ENCODE measurements around the gene CDC42BPA.
A peak's percentile ranks its signal among the peaks of the same experiment; 100 is the strongest.
"Not testable (repeated sequence)": the region's sequence is repeated elsewhere in the genome, so short reads cannot be mapped to it uniquely, and the experiment has no call there.

CDC42BPA gene, protein sequence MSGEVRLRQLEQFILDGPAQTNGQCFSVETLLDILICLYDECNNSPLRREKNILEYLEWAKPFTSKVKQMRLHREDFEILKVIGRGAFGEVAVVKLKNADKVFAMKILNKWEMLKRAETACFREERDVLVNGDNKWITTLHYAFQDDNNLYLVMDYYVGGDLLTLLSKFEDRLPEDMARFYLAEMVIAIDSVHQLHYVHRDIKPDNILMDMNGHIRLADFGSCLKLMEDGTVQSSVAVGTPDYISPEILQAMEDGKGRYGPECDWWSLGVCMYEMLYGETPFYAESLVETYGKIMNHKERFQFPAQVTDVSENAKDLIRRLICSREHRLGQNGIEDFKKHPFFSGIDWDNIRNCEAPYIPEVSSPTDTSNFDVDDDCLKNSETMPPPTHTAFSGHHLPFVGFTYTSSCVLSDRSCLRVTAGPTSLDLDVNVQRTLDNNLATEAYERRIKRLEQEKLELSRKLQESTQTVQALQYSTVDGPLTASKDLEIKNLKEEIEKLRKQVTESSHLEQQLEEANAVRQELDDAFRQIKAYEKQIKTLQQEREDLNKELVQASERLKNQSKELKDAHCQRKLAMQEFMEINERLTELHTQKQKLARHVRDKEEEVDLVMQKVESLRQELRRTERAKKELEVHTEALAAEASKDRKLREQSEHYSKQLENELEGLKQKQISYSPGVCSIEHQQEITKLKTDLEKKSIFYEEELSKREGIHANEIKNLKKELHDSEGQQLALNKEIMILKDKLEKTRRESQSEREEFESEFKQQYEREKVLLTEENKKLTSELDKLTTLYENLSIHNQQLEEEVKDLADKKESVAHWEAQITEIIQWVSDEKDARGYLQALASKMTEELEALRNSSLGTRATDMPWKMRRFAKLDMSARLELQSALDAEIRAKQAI (N-terminal part only)

DNA sequence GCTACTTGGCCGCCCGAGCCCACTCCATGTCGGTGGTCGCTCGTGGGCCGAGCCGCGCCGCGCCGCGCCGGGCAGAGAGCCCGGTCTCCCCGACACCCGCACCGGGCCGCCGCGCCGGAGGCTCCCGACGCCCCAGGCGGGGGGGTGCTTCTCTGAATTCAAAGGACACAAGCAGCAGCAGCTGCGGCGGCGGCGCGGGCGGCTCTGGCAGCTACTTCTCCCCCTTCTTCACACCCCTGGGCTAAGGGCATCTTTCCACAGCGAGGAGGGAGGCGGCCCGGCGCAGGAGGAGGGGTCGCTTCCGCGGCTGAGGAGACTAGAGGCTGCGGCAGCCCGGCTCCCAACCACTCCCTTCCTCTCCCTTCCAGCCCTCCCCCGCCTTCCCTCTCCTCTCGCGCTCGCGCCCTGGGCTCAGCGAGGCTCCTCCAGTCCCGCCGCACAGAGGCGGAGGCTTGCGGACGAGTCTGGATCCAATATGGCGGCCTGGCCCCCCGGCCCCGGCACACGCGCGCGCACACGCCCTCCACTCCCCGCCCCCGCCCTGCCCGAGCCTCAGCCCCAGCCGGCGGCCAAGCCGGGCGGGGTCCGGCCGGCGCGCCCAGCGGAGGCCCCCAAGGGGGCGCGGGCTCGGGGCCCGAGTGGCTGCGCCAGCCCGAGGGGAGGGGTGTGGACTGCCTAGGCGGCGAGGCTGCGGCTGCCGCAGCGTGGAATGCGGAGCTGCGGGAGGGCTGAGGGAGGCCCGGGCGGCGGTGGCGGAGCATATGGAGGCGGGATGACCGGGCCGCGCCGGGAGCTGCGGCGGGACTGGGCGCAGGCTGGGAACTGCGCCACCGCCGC lies at the start of gene CDC42BPA:
CDC42BPA (minus strand) TSS at position 477 of the 837 bp plus-strand sequence. CDS start 1,310 bp downstream, outside the sequence.
- peak; percentile 76 for DNase-seq (ENCODE audit: low spot score)

DNA sequence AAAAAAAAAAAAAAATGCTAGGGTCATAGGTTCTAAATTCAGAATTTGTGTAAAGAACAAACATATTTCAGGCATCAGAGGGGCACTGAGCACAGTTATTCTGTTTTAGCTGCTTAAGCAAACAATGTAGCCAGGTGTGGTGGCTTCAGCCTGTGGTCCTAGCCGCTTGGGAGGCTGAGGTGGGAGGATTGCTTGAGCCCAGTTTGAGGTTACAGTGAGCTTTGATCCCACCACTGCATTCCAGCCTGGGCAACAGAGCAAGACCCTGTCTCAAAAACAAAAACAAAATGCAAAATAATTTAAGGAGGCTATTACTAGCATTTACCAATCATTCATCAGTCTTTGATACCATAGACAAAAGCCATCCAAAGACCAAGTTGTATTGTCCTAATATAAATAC lies 49.7 kb upstream of the CDC42BPA start:
- no peak for DNase-seq (ENCODE audit: low spot score)

DNA sequence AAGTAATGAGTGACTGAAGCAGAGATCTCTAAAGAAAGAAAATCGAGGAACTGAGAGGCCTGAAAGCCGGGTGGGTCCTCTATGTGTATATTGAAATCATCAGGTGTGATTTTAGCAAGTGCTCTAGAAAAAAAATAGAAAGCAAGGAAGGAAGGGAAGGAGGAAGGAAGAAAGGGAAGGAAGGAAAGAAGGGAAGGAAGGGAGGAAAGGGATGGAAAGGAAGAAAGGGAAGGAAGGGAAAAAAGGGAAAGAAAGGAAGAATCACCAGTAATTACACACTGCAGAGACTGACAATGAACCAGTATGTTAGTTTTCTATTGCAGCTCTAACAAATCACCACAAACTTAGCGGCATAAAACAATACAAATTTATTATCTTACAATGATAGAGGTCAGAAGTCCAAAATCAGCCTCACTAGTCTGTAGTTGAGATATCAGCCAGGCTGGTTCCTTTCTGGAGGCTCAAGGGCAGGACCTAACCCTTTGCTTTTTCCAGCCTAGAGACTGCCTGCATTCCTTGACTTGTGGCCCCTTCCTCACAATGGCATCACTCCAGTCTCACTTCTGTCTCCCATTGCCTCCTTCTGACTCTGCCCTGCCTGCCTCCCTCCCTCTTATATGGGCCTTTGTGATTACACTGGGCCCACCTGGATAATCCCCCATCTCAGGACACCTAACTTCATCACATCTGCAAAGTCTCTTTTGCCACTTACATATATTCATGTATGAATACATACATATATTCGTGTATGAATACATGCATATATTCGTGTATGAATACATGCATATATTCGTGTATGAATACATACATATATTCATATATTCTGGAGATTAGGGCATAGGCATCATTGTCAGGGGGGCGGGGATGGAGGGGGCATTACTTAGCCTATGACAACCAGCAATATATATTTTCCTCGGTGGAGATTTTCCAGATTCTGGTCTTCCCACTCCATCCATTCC lies 47.5 kb upstream of the CDC42BPA start:
- DNase-seq (ENCODE audit: low spot score): no peak

DNA sequence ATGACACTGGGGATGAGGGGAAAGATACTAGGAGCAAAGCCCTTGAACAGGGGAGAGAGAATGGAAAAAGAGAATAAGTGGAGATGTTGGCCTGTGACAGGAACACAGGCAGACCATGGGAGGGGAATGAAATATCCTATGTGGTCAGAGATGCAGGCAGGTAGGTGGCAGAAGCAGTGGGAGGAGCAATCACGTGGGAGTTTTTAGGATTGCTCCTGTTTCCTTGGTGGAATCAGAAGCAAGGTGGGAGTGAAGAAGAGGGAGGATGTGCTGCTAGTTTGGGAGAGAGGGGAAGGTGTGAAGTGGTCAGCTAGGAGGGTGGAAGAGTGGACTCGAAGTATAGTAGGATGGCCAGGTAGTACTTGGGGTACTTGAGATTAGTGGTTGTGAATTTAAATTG lies 46.4 kb upstream of the CDC42BPA start:
- DNase-seq (ENCODE audit: low spot score): no peak

DNA sequence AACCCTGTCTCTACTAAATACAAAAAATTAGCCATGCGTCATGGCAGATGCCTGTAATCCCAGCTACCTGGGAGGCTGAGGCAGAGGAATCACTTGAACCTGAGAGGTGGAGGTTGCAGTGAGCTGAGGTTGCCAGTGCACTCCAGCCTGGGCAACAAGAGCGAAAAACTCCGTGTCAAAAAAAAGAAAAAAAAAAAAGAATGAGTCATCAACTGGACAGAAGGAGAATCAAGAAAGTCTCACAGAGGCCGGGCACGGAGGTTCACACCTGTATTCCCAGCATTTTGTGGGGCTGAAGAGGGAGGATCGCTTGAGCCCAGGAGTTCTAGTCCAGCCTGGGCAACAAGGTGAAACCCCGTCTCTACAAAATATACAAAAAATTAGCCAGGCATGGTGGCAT lies 45.5 kb upstream of the CDC42BPA start:
- no peak for DNase-seq (ENCODE audit: low spot score)

DNA sequence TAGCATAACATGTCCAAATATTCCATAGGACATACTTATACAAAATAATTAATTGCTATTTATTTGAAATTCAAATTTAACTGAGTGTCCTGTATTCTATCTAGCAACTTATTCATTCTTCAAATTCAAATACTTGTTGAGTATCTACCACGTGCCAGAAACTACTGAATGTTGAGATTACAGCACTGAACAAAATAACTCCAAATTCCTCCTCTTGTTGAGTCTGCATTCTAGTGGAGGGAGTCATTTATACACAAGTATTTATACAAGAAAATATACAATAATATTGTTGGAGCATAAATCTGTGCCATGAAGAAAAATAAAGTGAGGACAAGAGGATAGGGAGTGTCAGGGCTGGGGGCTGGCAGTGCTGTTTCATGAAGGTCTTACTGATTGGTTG lies 43.7 kb upstream of the CDC42BPA start:
- no peak for DNase-seq (ENCODE audit: low spot score)

DNA sequence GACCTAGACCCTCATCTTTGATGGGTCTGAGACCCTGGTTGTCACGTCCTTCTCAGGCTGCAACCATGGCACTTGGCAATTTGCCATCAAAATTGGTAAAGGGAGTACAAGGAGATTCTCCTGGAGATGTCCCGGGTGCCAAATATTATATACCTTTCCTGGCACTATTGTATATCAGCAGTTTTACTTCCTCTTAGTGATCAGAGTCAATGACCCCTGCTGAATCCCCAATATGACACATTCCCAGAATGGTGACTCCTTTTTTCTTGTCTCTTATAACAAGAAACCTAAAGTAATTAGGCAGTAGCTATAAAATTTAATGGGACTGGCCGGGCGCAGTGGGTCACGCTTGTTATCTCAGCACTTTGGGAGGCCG lies 39.6 kb upstream of the CDC42BPA start:
- no peak for DNase-seq (ENCODE audit: low spot score)

DNA sequence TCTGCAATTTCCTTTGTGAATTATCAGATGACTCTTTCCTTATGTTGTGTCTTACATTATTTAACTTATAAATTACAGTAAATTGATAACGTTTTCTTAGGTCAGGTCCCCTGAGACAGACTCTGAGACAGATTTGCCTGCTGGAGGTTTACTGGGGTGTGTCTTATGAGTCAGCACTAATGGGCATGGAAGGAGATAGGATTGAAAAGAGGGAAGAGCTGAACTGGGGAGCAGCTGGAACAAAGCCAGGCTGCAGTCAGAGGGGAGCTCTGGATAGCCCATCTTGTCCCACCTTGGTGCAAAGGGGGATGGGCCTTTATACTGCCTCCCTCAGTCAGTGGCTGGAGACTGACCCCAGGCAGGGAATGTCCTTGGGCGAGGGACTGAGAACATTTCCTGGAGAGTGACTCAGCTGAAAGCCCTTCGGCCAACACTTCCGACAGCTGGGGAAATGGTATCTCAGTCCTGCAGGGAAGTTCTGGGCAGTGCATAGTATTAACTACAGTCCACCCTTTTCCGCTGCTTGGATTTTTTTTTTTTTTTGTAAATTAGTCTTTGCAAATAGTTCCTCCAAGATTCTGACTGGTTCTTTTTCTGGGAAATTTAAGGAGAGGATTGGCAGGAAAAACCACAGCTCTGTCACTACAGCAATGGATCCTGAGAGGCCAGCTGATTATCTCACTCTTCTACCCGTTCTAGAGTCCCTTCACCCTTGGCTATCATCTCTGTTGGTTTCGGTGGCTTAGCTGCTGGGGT lies 39.1 kb upstream of the CDC42BPA start:
- DNase-seq (ENCODE audit: low spot score): no peak

DNA sequence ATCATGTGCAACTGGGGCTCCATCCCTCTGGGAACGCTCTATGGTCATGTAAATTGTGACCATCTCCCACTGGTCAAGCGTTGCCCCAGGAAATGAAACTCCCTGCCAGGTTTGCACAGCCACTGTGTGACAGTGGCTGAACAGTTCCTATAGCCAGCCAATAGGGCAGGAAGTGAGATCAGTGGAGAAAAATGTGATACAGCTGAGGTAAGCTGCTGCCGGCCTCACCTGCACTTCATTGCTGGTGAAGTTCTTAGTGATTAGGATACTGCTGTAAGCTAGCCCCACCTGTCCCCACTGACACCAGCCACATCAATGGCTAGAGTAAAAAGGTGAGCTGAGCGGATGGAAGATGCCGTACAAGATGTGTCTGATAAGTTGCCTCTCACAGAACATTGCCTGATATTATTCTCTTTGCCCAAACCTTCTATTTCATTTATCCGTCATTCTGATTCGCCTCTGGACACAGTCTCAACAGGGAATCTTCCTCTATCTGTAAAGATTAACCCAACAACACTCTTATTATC lies 38.4 kb upstream of the CDC42BPA start:
- no peak for DNase-seq (ENCODE audit: low spot score)

DNA sequence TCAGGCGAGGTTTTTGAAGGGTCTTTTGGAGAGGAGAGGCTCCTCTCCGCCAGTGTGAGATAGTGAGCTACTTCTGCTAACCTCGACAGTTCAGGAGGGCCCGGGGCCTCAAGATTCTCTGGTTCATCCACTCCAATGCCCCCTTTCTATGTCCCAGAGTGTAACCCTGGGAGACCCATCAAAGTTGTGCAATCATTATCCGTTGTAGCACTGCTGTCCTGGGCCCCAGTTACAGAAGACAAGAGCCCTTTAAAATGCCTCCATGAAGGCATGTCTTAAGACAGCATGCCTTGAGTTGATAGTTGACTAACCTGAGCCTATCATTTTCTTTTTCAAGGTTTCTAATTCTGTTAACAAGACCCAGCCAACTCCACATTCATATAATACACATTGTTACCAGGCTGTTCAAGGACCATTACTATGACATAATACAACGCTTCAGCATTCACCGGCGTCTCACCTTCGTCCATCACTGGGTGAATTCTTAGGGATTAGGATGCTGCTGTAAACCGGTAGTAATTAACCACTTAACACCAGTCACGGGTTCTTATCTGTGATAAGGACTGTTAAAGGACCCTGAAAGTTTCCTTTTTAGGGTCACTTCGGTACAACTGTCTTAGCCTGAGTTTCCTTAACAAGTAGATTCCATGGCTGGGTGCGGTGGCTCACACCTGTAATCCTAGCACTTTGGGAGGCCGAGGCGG lies 37.4 kb upstream of the CDC42BPA start:
- no peak for DNase-seq (ENCODE audit: low spot score)

DNA sequence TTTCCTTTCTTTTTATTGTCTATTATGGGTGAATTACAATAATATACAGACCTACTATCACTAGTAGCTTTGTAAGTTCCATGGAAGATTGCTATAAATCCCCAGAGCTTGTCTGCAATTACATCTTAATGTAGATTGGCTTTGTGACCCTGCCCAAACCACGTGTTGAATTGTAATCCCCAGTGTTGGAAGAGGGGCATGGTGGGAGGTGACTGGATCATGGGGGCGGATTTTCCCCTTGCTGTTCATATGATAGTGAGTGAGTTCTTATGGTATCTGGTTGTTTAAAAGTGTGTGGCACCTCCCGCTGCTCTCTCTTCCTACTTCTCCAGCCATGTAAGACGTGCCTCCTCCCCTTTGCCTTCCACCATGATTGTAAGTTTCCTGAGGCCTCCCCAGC lies 34.9 kb upstream of the CDC42BPA start:
- no peak for DNase-seq (ENCODE audit: low spot score)

DNA sequence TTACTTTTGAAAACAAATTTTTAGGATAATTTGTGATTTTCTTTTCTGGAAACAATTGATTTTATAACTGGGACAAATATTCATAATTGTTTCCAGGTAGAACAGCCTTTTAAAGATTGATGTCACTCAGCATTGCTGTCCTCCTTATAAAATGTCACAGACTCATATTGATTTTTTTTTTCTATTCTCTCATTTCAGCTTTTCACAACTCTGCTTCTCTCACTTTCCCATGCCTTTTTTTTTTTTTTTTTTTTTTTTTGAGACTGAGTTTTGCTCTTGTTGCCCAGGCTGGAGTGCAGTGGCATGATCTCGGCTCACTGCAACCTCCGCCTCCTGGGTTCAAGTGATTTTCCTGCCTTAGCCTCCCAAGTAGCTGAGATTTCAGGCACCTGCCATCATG lies 33.9 kb upstream of the CDC42BPA start:
- not testable (repeated sequence) for DNase-seq (ENCODE audit: low spot score)

DNA sequence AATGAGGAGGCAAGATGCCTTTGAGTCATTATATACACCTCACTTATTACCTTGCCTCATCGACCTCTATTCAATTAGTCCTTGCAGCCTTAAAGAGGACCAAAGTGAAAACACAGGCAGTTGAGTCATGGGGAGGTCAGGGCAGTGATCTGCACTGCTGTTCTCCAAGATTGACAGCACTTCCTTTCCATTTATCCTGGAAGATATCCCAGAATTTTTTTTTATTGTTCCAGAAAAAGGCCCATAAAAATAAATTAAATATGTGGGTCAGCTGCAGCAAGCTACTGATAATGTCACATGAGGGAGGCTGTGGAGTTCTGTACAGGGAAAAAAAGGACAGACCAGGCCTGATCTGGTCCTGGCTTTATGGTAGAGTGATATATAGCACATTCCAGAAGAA lies 33.2 kb upstream of the CDC42BPA start:
- no peak for DNase-seq (ENCODE audit: low spot score)

DNA sequence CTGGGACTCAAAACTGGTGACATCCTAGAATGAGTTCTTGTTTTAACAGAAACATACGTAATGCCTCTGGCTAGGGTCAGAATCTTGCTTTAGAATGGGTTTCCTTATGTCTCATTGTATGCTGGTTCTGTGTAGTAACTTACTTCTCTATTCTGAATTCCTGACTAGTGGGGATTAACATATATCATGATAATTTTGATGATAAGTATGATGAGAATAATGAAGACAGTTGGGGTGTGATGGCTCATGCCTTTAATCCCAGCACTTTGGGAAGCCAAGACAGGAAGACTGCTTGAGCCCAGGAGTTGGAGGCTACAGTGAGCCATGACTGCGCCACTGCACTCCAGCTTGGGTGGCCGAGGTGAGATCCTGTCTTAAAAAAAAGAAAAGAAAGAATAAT lies 31.7 kb upstream of the CDC42BPA start:
- DNase-seq (ENCODE audit: low spot score): no peak

DNA sequence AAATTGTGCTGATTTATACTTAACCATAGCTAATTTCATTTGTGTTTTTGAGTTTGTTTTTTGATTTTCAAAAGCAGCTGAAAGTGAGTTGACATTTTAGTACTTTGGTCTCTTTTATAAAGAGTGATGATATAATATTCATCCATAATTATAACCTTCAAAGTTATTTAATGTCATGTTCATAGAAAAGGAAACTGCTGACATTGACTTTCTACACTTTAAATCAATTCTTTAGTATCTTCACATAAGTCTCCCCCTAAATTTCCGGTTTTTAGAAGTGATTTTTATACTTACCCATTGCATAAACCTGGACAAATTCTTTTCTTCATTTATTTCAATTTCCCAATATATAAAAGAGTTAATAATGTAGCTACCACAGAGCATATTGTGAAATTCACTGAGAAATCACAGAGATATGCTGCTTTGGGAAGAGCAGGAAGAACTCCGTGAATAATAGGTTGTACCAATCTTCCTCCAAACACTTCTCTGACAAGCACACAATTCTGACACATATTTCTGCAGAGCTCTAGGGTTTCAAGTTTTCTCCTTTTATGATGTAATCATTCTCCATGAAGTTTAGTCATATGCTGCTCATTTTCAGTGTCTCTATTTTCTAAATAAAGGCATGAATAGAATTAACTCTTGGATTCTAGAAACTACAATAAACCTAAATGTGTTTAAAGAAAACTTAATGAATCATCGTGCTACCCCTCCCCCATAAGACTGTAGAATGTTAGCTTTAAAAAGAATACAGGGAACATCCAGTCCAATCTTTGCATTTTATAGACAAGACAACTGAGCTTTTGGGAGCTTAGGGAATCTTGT lies 25.6 kb upstream of the CDC42BPA start:
- no peak for DNase-seq (ENCODE audit: low spot score)

DNA sequence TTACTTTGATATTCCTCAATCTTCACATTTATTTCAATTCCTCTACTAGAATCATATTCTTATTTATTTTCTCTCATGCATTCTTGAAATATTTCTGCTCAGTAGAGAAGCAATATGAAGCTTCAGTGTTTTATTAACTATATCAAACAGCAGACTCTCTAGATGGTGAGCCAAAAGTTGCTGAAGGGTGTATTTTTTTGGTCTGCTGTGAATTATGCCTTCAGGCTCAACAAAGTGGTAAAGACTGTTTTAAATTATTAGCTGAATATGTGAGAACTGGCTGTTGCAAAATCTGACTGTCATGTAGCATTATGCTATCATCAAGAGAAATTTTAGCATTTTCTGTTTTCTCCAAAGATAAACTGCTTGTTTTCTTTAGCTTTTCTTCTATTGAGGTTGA lies 24.9 kb upstream of the CDC42BPA start:
- DNase-seq (ENCODE audit: low spot score): no peak

DNA sequence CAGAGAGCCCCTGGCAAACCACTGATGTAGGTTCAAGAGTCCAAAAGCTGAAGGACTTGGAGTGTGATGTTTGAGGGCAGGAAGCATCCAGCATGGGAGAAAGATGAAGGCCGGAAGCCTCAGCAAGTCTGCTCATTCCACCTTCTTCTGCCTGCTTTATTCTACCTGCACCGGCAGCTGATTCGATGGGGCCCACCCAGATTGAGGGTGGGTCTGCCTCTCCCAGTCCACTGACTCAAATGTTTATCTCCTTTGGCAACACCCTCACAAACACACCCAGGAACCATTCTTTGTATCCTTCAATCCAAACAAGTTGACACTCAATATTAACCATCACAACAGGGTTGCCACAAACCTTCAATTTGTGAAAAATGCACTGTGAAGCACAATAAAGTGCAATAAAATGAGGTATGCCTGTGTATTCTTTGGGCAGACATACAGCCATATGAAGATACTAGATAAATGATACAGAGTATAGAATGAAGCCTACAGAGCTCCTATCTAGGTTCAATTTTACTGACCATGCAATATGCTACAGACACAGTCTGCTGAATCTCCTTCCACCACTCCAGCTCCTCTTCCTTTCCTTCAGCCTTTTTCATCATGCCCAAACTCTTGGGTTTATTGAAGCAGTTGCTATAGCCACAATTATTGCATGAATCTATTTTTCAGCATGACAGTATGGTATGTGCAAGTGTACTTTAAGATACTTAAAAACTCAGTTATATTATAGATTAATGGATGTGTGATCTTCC lies 24.0 kb upstream of the CDC42BPA start:
- DNase-seq (ENCODE audit: low spot score): no peak

DNA sequence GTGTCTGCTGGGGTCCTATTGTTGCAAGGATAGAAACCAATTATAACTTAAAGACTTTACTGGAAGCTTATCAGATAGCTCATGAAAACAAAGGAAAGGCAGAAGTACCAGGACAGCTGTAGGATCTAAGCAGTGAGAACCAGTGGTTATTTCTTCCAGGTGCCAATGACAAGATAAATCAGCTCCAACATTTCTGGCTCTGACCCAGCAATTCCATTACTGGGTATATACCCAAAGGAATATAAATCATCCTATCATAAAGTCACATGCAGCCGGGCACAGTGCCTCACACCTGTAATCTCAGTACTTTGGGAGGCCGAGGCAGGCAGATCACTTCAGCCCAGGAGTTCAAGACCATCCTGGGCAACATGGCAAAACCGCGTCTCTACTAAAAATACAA lies 17.8 kb upstream of the CDC42BPA start:
- not testable (repeated sequence) for DNase-seq (ENCODE audit: low spot score)
